Left renal pelvis (tissue), 4 donors: ENCODE data around the gene ODC1. TPM values are rescaled to one million over a fixed set of nuclear protein-coding genes. Genes with fewer than 3 reads are reported as not detected.

Source experiments
- polyA plus RNA-seq, 4 donors: library from polyadenylated mRNA; unstranded; fragments of 120-200 nt; gene quantifications; one replicate each; pipeline ENCODE4 v1.2.1, GENCODE V29; 2013; ENCODE audit not compliant: insufficient read length in 4 of 4

The ODC1 gene
- polyA plus RNA-seq, 4 donors: 103 to 444 (median 385) TPM

Other genes with a start within 250 kb of the ODC1 start
- gene HPCAL1, start 145.4 kb downstream of the ODC1 start, polyA plus RNA-seq: 10 to 100 TPM; 10.9 to 35.4 (median 23.2) TPM
- 10 to 100 TPM; 22.3 to 34.4 (median 29.8) TPM for gene NOL10, start 241.6 kb upstream of the ODC1 start, polyA plus RNA-seq